Cerebellar cortex (tissue), 1 donor: ENCODE results near the gene PRX.
A peak's percentile ranks its signal among the peaks of the same experiment; 100 is the strongest.
"Not testable (repeated sequence)": the region's sequence is repeated elsewhere in the genome, so short reads cannot be mapped to it uniquely, and the experiment has no call there.

Source experiments
- DNase-seq: peaks from one replicate; pipeline ENCODE4 v3.0.0-alpha.2; 2015; ENCODE audit warnings: low spot score

The PRX gene

GRCh38 chr19:40433391-40434216, 20.4 kb upstream of the PRX start:
- DNase-seq = peak; percentile 81

GRCh38 chr19:40432760-40433159, 19.6 kb upstream of the PRX start:
- not testable (repeated sequence) for DNase-seq

- no peak for DNase-seq
Measured at GRCh38 chr19:40431698-40432097, 18.5 kb upstream of the PRX start.

GRCh38 chr19:40430242-40430641, 17.1 kb upstream of the PRX start:
- not testable (repeated sequence) for DNase-seq

- DNase-seq = not testable (repeated sequence)
Measured at GRCh38 chr19:40428197-40428596, 15.0 kb upstream of the PRX start.

- peak; percentile 100 for DNase-seq
Measured at GRCh38 chr19:40425450-40426287, 12.5 kb upstream of the PRX start, which contains the start of gene SERTAD1. TSS of gene SERTAD1 (minus strand) at chr19:40425992. CDS start at chr19:40423546, 2,446 bp downstream.

GRCh38 chr19:40424637-40425449, 11.7 kb upstream of the PRX start:
- no peak for DNase-seq

- no peak for DNase-seq
Measured at GRCh38 chr19:40423938-40424337, 10.8 kb upstream of the PRX start.

GRCh38 chr19:40422748-40423566, 9.8 kb upstream of the PRX start:
- no peak for DNase-seq

- no peak for DNase-seq
Measured at GRCh38 chr19:40421993-40422747, 9.0 kb upstream of the PRX start.

- peak; percentile 93 for DNase-seq
Measured at GRCh38 chr19:40420766-40421765, 7.9 kb upstream of the PRX start.

- no peak for DNase-seq
Measured at GRCh38 chr19:40420451-40420765, 7.2 kb upstream of the PRX start.

GRCh38 chr19:40419780-40420179, 6.6 kb upstream of the PRX start:
- no peak for DNase-seq

GRCh38 chr19:40419066-40419612, 6.0 kb upstream of the PRX start:
- no peak for DNase-seq

GRCh38 chr19:40418040-40418439, 4.9 kb upstream of the PRX start:
- no peak for DNase-seq

- DNase-seq = no peak
Measured at GRCh38 chr19:40417643-40417981, 4.4 kb upstream of the PRX start.

- DNase-seq = peak; percentile 70
Measured at GRCh38 chr19:40416918-40417642, 3.9 kb upstream of the PRX start.

GRCh38 chr19:40415768-40416167, 2.6 kb upstream of the PRX start:
- no peak for DNase-seq
